H4 (cell line): Measurements from ENCODE around the gene OLFM1. TPM values are rescaled to one million over a fixed set of nuclear protein-coding genes. Genes with fewer than 3 reads are reported as not detected.
A peak's percentile ranks its signal among the peaks of the same experiment; 100 is the strongest.

Experiments
- DNase-seq: peaks from one replicate; pipeline ENCODE4 v3.0.0-alpha.2; 2015; ENCODE audit warnings: low spot score
- total RNA-seq: library from RNA; depleted of rRNA; stranded (reverse); fragments of >200 nt; shearing (Covaris generic); gene quantifications from 2 replicates; pipeline ENCODE4 v1.2.3, GENCODE V29; 2014

Gene OLFM1
- total RNA-seq, 1 experiment from 2014 or later, result 50.8 TPM

- DNase-seq, result no peak
These were observed 11.2 kb upstream of the OLFM1 start for GRCh38 chr9:135076143-135076875.

GRCh38 chr9:135076876-135077430 is 10.5 kb upstream of the OLFM1 start:
- DNase-seq, result no peak

- DNase-seq, result peak; percentile 44
These were observed 9.8 kb upstream of the OLFM1 start for GRCh38 chr9:135077497-135078200.

- no peak for DNase-seq
These were observed 9.1 kb upstream of the OLFM1 start for GRCh38 chr9:135078361-135078821.

GRCh38 chr9:135079018-135079417 is 8.4 kb upstream of the OLFM1 start:
- no peak for DNase-seq

- no peak for DNase-seq
These were observed 7.8 kb upstream of the OLFM1 start for GRCh38 chr9:135079676-135080075.

- no peak for DNase-seq
These were observed 6.9 kb upstream of the OLFM1 start for GRCh38 chr9:135080286-135081263.

GRCh38 chr9:135081264-135081660 is 6.2 kb upstream of the OLFM1 start:
- no peak for DNase-seq

- DNase-seq, result no peak
These were observed 5.7 kb upstream of the OLFM1 start for GRCh38 chr9:135081731-135082130.

GRCh38 chr9:135082536-135082935 is 4.9 kb upstream of the OLFM1 start:
- DNase-seq, result no peak

- no peak for DNase-seq
These were observed 4.1 kb upstream of the OLFM1 start for GRCh38 chr9:135083241-135083810.

- DNase-seq, result no peak
These were observed 3.6 kb upstream of the OLFM1 start for GRCh38 chr9:135083831-135084230.

GRCh38 chr9:135084262-135084661 is 3.2 kb upstream of the OLFM1 start:
- no peak for DNase-seq

- DNase-seq, result no peak
These were observed 2.3 kb upstream of the OLFM1 start for GRCh38 chr9:135084881-135085760.

- peak; percentile 52 for DNase-seq
These were observed 1.5 kb upstream of the OLFM1 start for GRCh38 chr9:135085830-135086546.

GRCh38 chr9:135086597-135087488 is 625 bp upstream of the OLFM1 start:
- DNase-seq, result no peak

- no peak for DNase-seq
These were observed 455 bp downstream of the OLFM1 start for GRCh38 chr9:135087899-135088347.

GRCh38 chr9:135088348-135088978 is 995 bp downstream of the OLFM1 start:
- DNase-seq, result no peak
